ENCODE results near the gene ACAA1.
"Not testable (repeated sequence)": the region's sequence is repeated elsewhere in the genome, so short reads cannot be mapped to it uniquely, and the experiment has no call there.

ACAA1 gene

GRCh38 chr3:38136777-38137614, at the start of gene ACAA1:
ACAA1 (minus strand) TSS chr3:38137127; CDS start chr3:38137035, 92 bp downstream.
- peak; percentile 86 to 100 (median 96) for DNase-seq

- no peak for DNase-seq
Measured at GRCh38 chr3:38177181-38177580, 40.3 kb upstream of the ACAA1 start.

DNA sequence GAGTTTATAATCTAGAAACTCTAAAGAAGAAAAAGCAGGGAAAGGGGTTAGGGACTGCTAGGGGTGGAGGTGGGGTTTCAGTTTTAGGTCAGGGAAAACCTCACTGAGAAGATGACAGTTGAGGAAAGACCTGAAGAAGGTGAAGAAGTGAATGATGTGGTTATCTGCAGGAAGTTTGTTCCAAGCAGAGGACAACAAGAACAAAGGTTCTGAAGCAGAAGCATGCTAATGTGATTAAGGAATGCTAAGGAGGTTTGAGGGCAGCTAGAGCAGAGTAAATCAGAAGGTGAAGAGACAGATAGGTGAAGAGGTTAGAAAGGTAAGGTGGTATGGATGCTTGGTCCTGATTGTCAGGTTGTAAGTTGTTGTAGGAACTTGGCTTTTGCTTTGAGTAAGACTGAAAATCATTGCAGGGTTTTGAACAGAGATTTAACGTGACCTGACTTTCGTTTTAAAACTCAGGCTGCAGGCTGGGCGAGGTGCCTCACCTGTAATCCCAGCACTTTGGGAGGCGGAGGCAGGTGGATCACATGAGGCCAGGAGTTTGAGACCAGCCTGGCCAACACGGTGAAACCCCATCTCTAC, 37.0 kb upstream of the ACAA1 start:
- DNase-seq = no peak

DNA sequence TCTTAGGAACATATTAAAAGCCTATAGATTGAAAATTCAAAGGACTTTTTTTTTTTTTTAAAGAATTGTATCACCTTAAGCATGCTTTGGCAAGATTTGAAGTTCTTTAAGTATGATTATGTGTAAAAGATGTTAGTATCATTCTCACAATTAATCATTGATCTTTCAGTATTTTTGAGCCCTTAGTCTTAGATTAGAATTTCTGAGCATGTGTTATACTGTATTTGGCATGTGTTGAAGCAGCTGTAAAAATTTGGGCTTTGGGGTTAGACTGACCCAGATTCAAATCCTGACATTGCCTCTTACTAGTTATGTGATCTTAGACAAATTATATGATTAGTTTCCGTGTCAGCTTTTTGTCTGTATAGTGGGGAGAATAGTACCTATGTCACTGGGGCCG, 34.7 kb upstream of the ACAA1 start:
- no peak for DNase-seq

GRCh38 chr3:38170722-38171121, 33.8 kb upstream of the ACAA1 start:
- no peak for DNase-seq

- DNase-seq = no peak
Measured at GRCh38 chr3:38169027-38169317, 32.0 kb upstream of the ACAA1 start.

DNA sequence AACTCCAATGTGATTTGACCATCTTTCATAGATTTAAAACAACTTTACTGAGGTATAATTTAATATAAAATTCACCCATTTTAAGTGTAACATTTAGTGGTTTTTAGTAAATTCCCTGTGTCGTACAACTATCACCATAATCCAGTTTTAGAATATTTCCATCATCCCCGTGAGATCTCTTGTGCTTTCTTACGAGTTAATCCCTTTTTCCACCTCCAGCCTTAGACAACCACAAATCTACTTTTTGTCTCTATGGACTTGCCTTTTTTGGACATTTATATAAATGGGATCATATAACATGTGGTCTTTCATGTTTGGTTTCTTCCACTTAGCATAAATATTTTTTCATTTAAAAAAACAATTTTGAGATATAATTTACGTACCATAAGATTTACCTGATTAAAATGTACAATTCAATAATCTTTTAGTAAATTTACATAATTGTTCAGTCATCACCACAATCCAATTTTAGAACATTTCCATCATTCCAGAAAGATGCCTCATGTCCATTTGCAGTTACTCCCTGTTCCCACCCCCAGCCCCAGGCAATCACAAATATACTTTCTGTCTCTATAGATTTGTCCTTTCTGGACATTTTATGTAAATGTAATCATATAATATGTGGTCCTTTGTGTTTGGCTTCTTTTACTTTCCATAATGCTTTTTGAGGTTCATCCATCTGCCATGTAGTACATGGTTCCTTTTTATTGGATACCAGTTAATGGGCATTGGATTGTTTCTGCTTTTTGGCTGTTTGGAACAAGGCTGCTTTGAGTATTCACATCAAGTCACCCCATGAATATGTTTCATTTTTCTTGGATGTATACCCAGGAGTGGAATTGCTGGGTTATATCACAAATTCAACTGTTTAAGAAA, 31.5 kb upstream of the ACAA1 start:
- no peak for DNase-seq

- no peak for DNase-seq
Measured at GRCh38 chr3:38167591-38167990, 30.7 kb upstream of the ACAA1 start.

- peak in 6 of 14 donors; percentile 40 to 79 (median 60) for DNase-seq
Measured at GRCh38 chr3:38165722-38166387, 28.9 kb upstream of the ACAA1 start.

DNA sequence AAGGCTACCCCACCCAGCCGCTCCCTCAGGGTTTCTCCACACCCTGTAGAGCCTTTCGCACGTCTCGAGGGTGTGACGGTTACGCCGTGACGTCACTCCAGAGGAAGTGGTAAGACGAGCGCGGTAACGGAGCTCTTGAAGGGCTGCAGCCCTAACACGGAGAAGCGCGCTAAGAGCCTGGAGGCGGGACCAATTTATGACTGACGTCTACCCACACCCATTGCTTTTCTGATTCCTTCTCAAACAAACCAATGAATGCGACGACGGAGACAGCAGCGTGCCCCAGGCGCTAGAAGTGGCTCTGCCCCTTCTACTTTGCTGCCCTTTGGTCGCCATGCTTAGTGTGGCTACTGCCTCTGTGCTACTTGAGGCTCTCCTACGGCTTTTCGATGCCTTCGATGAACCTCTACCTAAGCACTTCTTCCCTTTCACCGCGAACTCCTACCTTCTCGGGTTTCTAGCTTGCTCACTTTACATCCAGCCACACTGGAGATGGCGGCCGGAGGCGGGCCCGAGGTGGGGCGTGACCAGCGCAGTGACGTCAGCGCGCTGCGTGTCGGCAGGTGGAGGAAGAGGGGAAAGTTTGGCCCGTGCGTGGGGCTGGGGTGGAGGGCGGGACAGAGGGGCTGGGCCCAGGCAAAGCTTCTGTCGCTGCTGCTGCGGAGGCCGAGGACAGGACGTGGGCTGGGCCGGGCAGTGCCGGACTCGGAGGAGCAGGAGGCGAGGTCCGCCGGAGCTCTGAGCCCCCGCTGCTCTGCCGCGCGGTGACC, 28.2 kb upstream of the ACAA1 start, which contains the start of gene OXSR1:
Gene OXSR1, plus strand, starts transcription at position 586 of the 770 bp plus-strand sequence. CDS start 340 bp downstream, outside the sequence.
- DNase-seq = peak; percentile 87 to 100 (median 98)

- DNase-seq = no peak
Measured at GRCh38 chr3:38164643-38164951, 27.7 kb upstream of the ACAA1 start.

DNA sequence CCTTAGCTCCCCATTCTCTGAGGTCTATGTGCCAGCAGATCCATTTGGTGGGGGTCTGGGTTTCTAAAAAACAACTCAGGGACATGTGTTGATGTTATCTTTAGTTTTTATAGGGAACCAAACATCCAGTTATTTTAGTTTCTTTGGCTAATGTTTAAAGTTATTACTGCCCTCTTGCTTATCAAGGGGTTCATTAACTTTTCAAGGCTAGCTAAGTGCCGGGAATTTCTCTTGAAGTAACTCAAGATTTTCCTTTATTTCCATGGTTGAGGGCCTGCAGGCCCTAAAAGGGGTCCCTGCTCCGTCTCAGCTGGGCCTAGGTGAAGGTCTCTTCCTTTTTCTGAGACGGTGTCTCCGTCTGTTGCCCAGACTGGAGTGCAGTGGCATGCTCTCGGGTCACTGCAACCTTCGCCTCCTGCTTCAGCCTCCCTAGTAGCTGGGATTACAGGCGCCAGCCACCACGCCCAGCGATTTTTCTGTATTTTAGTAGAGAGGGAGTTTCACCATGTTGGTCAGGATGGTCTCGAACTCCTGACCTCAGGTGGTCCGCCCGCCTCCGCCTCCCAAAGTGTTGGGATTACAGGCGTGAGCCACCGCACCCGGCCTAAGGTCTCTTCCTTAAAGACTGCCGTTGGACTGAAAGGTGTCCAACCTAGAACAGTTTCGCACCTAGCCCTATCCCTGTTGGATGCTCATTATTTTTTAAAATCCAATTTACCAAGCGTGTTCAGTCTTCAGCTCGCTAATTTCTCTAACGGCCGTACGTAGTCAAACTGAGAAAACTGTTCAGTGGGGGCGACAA, 27.1 kb upstream of the ACAA1 start:
- peak in 1 of 14 donors; percentile 45 for DNase-seq

DNA sequence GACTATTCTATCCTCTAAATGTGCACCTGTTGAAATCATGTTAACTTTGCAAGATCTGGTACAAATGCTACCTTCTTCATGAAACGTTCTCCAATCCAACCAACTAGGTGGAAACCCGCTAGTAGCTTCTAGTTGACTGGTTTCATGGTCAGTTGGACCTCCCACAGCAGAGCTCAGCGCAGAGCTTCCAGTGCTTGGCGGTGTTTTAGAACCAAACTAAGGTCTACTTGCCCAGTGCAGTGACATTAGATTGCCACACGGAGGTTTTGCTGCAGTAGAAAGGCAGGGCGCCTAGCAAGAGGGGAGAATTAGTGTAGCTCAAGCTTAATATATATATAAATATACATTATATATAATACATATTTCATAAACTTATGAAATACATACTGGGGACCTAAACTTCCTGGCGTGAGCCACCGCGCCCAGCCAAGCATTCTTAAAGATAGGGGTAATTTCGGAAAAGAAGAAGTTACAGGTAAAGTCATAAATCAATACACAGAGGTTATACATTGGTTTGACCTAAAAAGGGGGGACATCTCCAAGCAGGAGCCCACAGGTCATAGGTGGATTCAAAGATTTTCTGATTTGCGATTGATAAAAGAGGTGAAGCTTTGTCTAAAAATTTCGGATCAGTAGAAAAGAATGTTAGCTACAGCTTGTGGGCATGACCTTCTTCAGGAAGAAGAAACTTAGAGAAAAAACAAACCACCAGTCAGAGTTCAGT, 26.4 kb upstream of the ACAA1 start:
- no peak for DNase-seq

GRCh38 chr3:38160704-38161103, 23.8 kb upstream of the ACAA1 start:
- DNase-seq = not testable (repeated sequence)

GRCh38 chr3:38158472-38158871, 21.5 kb upstream of the ACAA1 start:
- no peak for DNase-seq

GRCh38 chr3:38157595-38157994, 20.7 kb upstream of the ACAA1 start:
- peak in 1 of 14 donors; percentile 7 for DNase-seq

DNA sequence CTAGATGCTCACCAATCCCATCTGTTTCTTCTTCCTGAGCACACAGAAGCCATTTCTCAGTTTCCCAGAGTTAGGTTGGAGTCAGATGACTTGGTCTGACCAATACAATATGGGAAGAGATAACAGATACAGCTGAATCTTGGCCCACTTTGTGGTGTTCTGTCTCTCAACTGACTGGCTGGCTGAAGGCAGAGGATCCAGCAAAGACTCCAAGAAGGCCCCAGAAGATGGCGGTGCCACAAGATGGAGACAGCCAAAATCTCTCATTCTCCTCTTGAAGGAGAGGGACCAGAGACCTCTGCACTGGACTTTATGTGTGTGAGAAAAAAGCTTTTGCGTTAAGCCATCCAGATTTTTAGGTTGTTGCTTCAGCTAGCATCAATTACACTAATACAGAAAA, 20.2 kb upstream of the ACAA1 start:
- no peak for DNase-seq

GRCh38 chr3:38155825-38156224, 18.9 kb upstream of the ACAA1 start:
- no peak for DNase-seq

DNA sequence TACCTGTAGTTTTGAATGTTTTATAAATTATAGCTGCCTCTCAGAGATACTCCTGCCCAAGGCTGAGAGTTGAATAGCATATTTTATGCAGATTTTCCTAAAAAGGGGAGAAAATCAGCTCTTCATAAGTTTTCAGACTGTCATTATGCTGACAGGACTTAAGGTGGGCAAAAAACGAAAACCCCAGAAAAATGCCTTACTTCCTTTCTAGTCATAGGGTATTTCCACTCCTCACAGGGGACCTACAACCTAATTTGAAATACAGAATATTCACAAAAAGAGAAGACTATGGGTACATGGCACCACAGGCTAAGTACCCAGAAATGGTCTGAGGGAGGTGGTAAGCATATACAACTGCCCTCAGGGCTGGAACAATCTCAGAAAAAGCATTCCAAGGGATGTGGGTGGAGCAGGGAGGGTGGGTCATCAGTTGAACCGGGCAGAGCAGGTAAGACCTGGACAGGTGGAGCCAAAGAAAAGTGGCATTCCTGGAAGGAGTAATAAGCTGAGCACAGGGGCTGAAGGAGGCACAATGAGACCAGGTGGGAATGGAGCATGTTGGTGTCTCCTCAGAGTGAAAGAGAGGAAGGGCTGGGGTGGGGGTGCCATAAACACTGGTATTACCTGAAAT, 17.8 kb upstream of the ACAA1 start:
- no peak for DNase-seq

- DNase-seq = no peak
Measured at GRCh38 chr3:38154033-38154494, 17.1 kb upstream of the ACAA1 start.
